Stimulated activated CD4-positive, alpha-beta T cell treated with anti-CD3 and anti-CD28 coated beads, Interleukin-15, amount 100 ng/mL, for 48 hours (primary cell): Measurements from ENCODE around the gene ARHGAP40.
A peak's percentile ranks its signal among the peaks of the same experiment; 100 is the strongest.

Experiments used
- DNase-seq, 2 donors: peaks; one replicate each; pipeline ENCODE4 v3.0.0-alpha.2; 2020; ENCODE audit warnings: low read depth in 2 of 2

Gene ARHGAP40

DNA sequence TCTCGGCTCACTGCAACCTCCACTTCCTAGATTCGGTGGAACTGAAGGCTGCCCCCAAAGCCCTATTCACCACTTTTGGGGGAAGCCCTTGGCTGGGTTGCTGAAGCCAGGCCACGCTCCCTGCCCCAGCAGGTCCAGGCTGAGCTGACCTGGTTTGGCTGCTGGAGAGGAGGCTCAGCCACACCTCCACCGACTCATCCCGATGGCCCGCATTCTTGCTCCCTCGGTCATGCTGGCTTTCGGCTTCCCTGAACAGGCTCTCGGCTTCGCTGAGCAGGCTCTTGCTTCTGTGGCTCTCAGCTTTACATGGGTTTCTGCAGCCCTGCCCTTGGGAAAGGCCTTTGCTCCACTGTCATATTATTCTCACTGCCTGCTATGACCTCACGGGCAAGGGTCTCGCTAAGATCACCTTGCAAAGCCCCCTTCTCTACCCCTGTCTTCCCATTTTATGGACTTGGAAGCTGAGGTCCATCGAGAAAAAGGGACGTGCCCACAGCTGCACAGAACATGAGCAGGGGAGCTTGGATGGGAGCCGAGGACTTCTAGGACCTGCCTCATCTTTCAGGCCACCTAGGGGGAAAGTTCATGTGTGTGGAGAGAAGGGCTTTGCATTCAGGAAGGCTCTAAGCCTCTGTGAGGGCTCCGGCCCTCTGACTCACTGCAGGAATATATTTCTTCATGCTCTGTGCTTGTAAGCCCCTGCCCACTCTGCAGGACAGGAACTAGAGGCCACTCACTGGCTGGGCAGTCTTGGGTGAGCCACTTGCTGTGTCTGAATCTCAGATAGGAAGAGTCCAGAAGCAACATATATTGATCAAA lies 15.6 kb downstream of the ARHGAP40 start:
- no peak for DNase-seq

GRCh38 chr20:38617830-38618196 lies 16.2 kb downstream of the ARHGAP40 start:
- DNase-seq, result no peak

GRCh38 chr20:38620441-38620840 lies 18.8 kb downstream of the ARHGAP40 start:
- DNase-seq, result no peak

- DNase-seq, result no peak
Measured at GRCh38 chr20:38623061-38623460, 21.5 kb downstream of the ARHGAP40 start.

DNA sequence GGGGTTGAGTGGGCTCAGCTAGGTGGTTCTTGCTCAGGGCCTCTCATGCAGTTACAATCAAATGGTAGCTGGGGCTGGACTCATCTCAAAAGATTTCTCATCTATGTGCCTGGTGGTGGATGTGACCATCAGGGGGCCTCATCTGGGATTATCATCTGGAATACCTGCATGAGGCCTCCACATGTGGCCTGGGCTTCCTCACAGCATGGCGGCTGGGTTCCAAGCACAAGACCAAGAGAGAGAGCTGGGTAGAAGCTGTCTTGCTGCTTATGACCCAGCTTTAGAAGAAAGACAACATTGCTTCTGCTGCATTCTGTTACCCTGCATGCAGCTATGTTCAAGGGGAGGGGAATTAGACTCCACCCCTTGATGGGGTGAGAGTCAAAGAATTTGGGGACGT lies 22.5 kb downstream of the ARHGAP40 start:
- DNase-seq, result no peak

DNA sequence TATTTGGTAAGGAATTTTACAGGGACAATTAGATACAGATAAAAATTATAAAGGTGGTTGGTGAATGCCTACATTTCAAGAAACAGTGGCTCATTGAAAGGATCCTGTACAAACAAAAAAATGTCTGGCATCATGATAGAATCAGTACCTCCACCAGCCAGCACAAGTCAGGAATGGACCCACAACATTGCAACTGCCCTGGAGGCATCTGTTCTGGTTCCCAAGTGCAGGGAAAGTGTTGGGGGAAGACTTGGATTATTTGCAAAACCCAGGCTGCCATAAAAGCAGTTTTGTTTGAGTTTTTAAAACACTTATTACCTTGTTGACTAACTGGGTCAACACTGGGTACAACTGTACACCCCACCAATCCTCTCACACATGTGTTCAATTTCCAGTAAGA lies 24.3 kb downstream of the ARHGAP40 start:
- DNase-seq, result no peak

- DNase-seq, result no peak
Measured at GRCh38 chr20:38626921-38627659, 25.5 kb downstream of the ARHGAP40 start.

GRCh38 chr20:38628580-38629470 lies 27.2 kb downstream of the ARHGAP40 start:
- no peak for DNase-seq

GRCh38 chr20:38629979-38630378 lies 28.4 kb downstream of the ARHGAP40 start:
- no peak for DNase-seq

DNA sequence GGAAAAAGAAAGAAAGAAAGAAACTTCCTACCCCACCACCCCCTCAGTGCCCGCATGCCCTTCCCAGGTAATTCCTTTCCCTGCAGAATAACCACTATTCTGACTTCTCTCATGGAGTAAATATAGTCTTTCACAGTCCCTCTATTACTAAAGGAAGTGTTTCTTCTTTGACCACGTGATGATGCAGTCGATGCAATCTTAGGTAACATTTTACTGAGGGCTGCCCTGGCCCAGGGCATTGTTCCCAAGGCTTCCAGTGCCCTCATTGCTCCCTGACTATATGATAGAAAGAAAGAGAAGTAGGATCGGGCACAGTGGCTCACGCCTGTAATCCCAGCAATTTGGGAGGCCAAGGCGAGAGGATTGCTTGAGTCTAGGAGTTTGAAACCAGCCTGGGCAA lies 29.1 kb downstream of the ARHGAP40 start:
- no peak for DNase-seq

- DNase-seq, result no peak
Measured at GRCh38 chr20:38631155-38632022, 29.8 kb downstream of the ARHGAP40 start.

DNA sequence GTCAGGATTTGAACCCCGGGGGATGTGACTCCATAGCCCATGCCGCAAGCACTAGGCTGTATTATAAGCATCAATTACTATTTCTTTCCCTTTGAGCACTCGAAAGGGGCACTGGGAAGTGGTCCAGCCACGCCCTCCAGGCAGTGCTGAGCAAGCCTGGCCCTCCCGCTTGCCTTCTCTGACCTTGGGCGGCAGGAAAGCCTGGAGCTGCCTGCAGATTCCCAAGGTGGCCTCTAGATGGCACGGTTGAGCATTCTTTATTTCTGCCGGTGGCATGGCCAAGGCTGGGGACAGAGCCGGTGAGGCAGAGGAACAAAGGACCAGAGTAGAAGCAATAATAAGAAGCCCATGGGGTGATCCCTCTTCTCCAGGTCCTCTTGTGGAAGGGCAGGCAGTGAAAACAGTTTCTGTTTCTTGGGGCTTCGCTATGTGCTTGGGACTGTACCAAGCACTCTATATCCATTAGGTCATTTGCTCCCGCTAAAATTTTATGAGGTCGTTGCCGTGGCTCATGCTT lies 32.0 kb downstream of the ARHGAP40 start:
- peak; percentile 32 to 34 for DNase-seq

DNA sequence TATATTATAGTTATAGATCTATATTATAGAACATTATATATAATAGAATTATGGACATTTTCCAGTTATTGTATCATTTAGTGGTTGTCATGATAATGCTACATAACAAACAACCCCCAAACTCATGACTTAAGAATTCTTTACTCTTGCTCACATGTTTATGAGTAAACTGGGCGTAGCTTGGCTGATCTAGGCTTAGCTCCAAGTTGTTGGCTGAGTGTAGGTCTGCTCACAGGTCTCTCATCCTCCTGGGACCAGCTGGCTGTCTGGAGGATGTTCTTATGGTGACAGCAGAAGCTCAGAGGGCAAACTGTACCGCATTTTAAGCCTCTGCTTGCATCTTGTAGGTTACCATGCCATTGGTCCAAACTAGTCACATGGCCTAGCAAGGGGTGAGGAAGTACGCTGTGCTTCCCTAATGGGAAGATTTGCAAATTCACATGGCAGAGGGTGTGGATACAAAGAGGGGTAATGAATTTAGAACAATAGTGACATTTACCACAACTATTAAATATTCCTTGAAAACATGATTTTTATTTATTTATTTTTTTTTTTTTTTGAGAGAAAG lies 34.2 kb downstream of the ARHGAP40 start:
- no peak for DNase-seq

- DNase-seq, result no peak
Measured at GRCh38 chr20:38640521-38640920, 38.9 kb downstream of the ARHGAP40 start.

GRCh38 chr20:38642498-38642897 lies 40.9 kb downstream of the ARHGAP40 start:
- no peak for DNase-seq

- DNase-seq, result no peak
Measured at GRCh38 chr20:38644588-38645260, 43.1 kb downstream of the ARHGAP40 start.

GRCh38 chr20:38645351-38645750 lies 43.7 kb downstream of the ARHGAP40 start:
- DNase-seq, result no peak

DNA sequence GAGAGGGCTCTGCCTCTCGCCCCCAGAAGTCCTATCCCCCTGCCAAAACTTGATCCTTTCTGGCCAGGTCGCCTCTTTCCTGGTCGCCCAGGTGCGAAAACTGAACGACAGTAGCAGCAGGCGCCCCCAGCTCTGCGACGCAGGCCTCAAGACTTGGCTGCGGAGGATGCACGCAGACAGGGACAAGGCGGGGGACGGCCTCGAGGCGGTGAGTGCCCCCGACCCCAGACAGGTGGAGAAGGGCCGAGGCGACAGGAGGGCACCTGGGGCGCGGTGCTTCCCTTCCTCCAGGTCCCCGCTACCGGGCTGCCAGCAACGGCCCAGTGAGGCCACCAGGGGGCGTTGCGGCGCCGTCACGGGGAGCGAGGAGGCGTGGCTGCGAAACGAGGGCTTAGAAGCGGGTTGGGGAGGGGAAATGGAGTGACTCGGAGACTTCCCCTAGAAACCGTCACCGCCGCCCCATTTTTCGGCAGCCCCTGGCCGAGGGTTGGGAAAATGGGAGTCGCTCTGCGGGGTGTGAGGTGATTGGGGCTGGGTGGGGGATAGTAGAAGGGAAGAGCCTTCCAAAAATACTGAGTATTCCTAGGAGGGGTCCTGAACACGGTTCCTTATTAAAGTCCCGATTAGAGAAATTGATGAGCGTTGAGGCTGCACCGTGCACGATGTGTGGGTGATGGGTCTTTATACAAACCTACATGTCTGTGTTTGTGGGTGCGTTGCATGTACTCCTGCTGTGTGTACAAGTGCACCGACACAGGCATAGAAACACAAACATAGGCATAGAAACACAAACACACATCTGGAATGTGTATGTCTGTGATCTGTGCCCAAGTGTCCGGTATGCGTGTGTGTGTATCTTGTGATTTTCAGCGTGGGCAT lies 44.6 kb downstream of the ARHGAP40 start:
- peak; percentile 68 to 83 for DNase-seq

- DNase-seq, result no peak
Measured at GRCh38 chr20:38649275-38649891, 47.8 kb downstream of the ARHGAP40 start.
